SK-N-SH (cell line): Measurements from ENCODE around the gene FOXK1.
"Not testable (repeated sequence)": the region's sequence is repeated elsewhere in the genome, so short reads cannot be mapped to it uniquely, and the experiment has no call there.

Experiments
- CTCF ChIP-seq: fragments of 200-600 bp; sonication (generic); IDR thresholded peaks from 2 replicates; pipeline ENCODE4 v1.6.1; 2017; ENCODE audit warnings: antibody characterized with exemption, mild to moderate bottlenecking, moderate library complexity
- EP300 ChIP-seq, 2 experiments: IDR thresholded peaks; 2 replicates each; pipeline versions ENCODE4 v1.4.0 to v1.6.1; 2012; ENCODE audit warnings: borderline replicate concordance in 1 of 2, low read depth in 1 of 2, low read length in 1 of 2
- FOXM1 ChIP-seq: IDR thresholded peaks from 2 replicates; pipeline ENCODE4 v1.4.0; 2012; ENCODE audit warnings: low read depth, mild to moderate bottlenecking
- POLR2AphosphoS5 ChIP-seq: IDR thresholded peaks from 2 replicates; pipeline ENCODE4 v1.6.1; 2012; ENCODE audit warnings: low read depth, low read length
- RAD21 ChIP-seq: IDR thresholded peaks from 2 replicates; pipeline ENCODE4 v1.6.1; 2012; ENCODE audit warnings: mild to moderate bottlenecking, low read length
- REST ChIP-seq: IDR thresholded peaks from 2 replicates; pipeline ENCODE4 v1.6.1; 2012; ENCODE audit warnings: mild to moderate bottlenecking, low read depth, low read length, moderate library complexity
- SIN3A ChIP-seq: IDR thresholded peaks from 2 replicates; pipeline ENCODE4 v1.6.1; 2012; ENCODE audit warnings: low read depth, mild to moderate bottlenecking, low read length, moderate library complexity, borderline replicate concordance

DNA sequence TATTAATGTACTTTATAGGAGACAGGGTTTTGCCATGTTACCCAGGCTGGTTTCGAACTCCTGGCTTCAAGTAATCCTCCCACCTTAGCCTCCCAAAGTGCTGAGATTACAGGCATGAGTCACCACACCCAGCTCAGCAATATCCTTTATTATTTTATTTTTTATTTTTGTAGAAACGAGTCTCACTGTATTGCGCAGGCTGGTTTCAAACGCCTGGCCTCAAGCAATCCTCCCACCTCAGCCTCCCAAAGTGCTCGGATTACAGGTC lies 39.0 kb upstream of the FOXK1 start:
- TF ChIP-seq CTCF; POLR2AphosphoS5; EP300 (IDR thresholded peaks at IDR 0.05; ENCODE audit: borderline replicate concordance in 1 of 2, low read depth in 1 of 2, low read length in 1 of 2); FOXM1; REST; SIN3A; RAD21: not testable (repeated sequence)
